K562 (cell line): ENCODE measurements around the gene GPR32.

Source experiments
- BRCA1 ChIP-seq, 2 experiments: fragments of 450-650 bp in 1 of 2; sonication (generic) in 1 of 2; formaldehyde crosslinking in 1 of 2; IDR thresholded peaks; 2 replicates each; pipeline versions ENCODE4 v1.5.0 to v1.6.1; 2017 to 2020; ENCODE audit warnings: mild to moderate bottlenecking in 1 of 2, missing genetic modification reagents in 1 of 2
- KAT7 ChIP-seq: sonication (generic); formaldehyde crosslinking; IDR thresholded peaks from 2 replicates; pipeline ENCODE4 v1.8.0; 2022; ENCODE audit warnings: missing genetic modification reagents, mild to moderate bottlenecking, borderline replicate concordance
- NR2C2 ChIP-seq, 2 experiments: fragments of 200-800 bp in 1 of 2; sonication (Bioruptor generic) in 1 of 2; sonication (generic) in 1 of 2; formaldehyde crosslinking in 1 of 2; IDR thresholded peaks; 2 replicates each; pipeline versions ENCODE4 v1.6.1 to v1.8.0; 2016 to 2022; ENCODE audit warnings: mild to moderate bottlenecking in 1 of 2, missing compliant biosample characterization in 1 of 2, missing genetic modification characterization in 1 of 2, missing genetic modification reagents in 1 of 2
- RHOXF2B ChIP-seq: fragments of 250-450 bp; sonication (Bioruptor Pico); conservative IDR thresholded peaks from 2 replicates; pipeline ENCODE4 v1.5.1; 2021
- TARDBP ChIP-seq: fragments of 450-650 bp; IDR thresholded peaks from 2 replicates; pipeline ENCODE4 v1.6.1; 2016
- TF ChIP-seq, protein P1 (sequence below), 3 experiments: IDR thresholded peaks in 2 of 3; conservative IDR thresholded peaks in 1 of 3; 2 replicates each; pipeline ENCODE4 v1.5.1; 2011 to 2012; ENCODE audit warnings: low read length in 3 of 3, mild to moderate bottlenecking in 3 of 3, control low read depth in 2 of 3, improper control_type of control experiment in 1 of 3, inconsistent platforms in 1 of 3, low read depth in 1 of 3, mixed read lengths in 1 of 3, moderate library complexity in 1 of 3; ENCODE audit not compliant: insufficient read depth in 2 of 3

DNA sequence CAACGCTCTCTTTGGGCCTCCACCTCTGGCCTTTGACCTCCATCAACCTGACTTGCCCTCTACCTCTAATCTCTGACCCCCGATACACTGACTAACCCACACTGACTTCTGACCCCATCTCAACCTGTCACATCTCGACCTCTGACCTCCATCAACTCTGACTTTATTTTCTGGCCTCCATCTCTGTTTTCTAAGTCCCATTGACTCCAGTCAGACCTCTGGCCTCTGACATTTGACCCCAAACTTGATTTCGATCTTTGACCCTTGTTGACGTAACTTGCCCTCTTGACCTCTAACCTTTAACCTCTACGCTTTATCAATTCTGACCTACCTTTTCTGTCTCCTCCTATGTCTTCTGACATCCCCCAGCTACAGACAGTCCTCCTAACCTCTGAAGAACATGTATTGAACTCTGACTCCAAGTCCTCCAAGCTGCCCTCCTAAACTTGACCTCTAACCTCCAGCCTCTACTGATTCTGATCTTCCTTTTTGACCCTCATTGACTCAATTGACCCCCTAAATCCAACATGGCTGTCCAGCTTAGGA is 20.7 kb downstream of the GPR32 start:
- TF ChIP-seq BRCA1 (IDR thresholded peaks at IDR 0.05) (no peak), BRCA1 (CRISPR knock-in tag; IDR thresholded peaks at IDR 0.05) (no peak), NR2C2 (CRISPR knock-in tag; IDR thresholded peaks at IDR 0.05) (peak; percentile 98), NR2C2 (tag; IDR thresholded peaks at IDR 0.05) (peak; percentile 98), TARDBP (no peak), RHOXF2B (no peak), KAT7 (CRISPR knock-in tag) (no peak)
- TF ChIP-seq, protein P1, sequence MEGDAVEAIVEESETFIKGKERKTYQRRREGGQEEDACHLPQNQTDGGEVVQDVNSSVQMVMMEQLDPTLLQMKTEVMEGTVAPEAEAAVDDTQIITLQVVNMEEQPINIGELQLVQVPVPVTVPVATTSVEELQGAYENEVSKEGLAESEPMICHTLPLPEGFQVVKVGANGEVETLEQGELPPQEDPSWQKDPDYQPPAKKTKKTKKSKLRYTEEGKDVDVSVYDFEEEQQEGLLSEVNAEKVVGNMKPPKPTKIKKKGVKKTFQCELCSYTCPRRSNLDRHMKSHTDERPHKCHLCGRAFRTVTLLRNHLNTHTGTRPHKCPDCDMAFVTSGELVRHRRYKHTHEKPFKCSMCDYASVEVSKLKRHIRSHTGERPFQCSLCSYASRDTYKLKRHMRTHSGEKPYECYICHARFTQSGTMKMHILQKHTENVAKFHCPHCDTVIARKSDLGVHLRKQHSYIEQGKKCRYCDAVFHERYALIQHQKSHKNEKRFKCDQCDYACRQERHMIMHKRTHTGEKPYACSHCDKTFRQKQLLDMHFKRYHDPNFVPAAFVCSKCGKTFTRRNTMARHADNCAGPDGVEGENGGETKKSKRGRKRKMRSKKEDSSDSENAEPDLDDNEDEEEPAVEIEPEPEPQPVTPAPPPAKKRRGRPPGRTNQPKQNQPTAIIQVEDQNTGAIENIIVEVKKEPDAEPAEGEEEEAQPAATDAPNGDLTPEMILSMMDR (IDR thresholded peaks at IDR 0.05 in 2 of 3, conservative IDR thresholded peaks at IDR 0.05 in 1 of 3; ENCODE audit: insufficient read depth in 2 of 3, low read depth in 1 of 3, low read length in 3 of 3) = no peak
